Esophagus (tissue), 2 donors: ENCODE results near the gene FSTL5. TPM values are rescaled to one million over a fixed set of nuclear protein-coding genes. Genes with fewer than 3 reads are reported as not detected.

Source experiments
- H3K27ac ChIP-seq, 2 donors: one replicate each; pipeline ENCODE4 v1.5.1; 2013; ENCODE audit warnings: low read depth in 2 of 2, mild to moderate bottlenecking in 2 of 2, inconsistent platforms in 1 of 2, low read length in 1 of 2, moderate library complexity in 1 of 2
- H3K27me3 ChIP-seq, 2 donors: one replicate each; pipeline ENCODE4 v1.6.1; 2013; ENCODE audit warnings: low read length in 2 of 2, control low read depth in 1 of 2, mild to moderate bottlenecking in 1 of 2; ENCODE audit not compliant: insufficient read depth in 2 of 2, control insufficient read depth in 1 of 2
- H3K36me3 ChIP-seq, 2 donors: one replicate each; pipeline ENCODE4 v1.6.1; 2013; ENCODE audit warnings: low read length in 1 of 2; ENCODE audit not compliant: control insufficient read depth in 2 of 2, insufficient read depth in 2 of 2
- H3K4me1 ChIP-seq, 2 donors: one replicate each; pipeline ENCODE4 v1.6.1; 2013; ENCODE audit warnings: low read length in 1 of 2; ENCODE audit not compliant: control insufficient read depth in 2 of 2, insufficient read depth in 2 of 2
- H3K4me3 ChIP-seq, 2 donors: one replicate each; pipeline ENCODE4 v1.5.1; 2013; ENCODE audit warnings: low read length in 2 of 2, mild to moderate bottlenecking in 2 of 2, low read depth in 1 of 2, moderate library complexity in 1 of 2
- H3K9me3 ChIP-seq, 2 donors: one replicate each; pipeline ENCODE4 v1.6.1; 2013; ENCODE audit warnings: mild to moderate bottlenecking in 2 of 2, low read depth in 1 of 2, low read length in 1 of 2, moderate library complexity in 1 of 2; ENCODE audit not compliant: control insufficient read depth in 2 of 2, insufficient read depth in 1 of 2
- WGBS, 2 donors: extraction: QIAGEN DNeasy Blood & Tissue Kit; methylation state at CpG; one replicate each; pipeline ENCODE4 v1.1.7; 2013; 5-methylcytosine and 5-hydroxymethylcytosine counted together
- polyA plus RNA-seq, 2 donors: library from polyadenylated mRNA; stranded (reverse); fragments of 200-250 nt; gene quantifications; one replicate each; pipeline ENCODE4 v1.2.3, GENCODE V29; 2013
- donor health status: healthy with polysubstance abuse.
- donor health status: Bipolar disorder and iron deficiency.

Gene FSTL5
- polyA plus RNA-seq, 2 donors = not detected

- H3K36me3 ChIP-seq = no peaks in the 10 kb centered on the region
- WGBS, 2 donors = 45 to 49% methylated on average over 2 of the region's 2 CpGs
- H3K4me3 ChIP-seq = no peak overlapping the region
These were observed 449.6 kb downstream of the FSTL5 start for GRCh38 chr4:161714022-161714751.

GRCh38 chr4:161704653-161705052, 459.1 kb downstream of the FSTL5 start:
- Histone ChIP-seq H3K36me3 (no peaks in the 10 kb centered on the region), H3K4me3 (no peak overlapping the region), H3K9me3 (no peaks in the 10 kb centered on the region), H3K27me3 (no peaks in the 10 kb centered on the region), H3K4me1 (no peaks in the 10 kb centered on the region), H3K27ac (no peak overlapping the region)
- WGBS, 2 donors = 22 to 25% methylated on average over 3 of the region's 3 CpGs

More at GRCh38 chr4:161714022-161714751, 449.6 kb downstream of the FSTL5 start:
- Histone ChIP-seq H3K27me3 (no peaks in the 10 kb centered on the region), H3K27ac (no peak overlapping the region), H3K4me1 (no peaks in the 10 kb centered on the region), H3K9me3 (no peaks in the 10 kb centered on the region)

GRCh38 chr4:161704040-161704439, 459.8 kb downstream of the FSTL5 start:
- 51 to 55% methylated on average over 4 of the region's 4 CpGs for WGBS, 2 donors
- Histone ChIP-seq H3K4me1 (no peaks in the 10 kb centered on the region), H3K27me3 (no peaks in the 10 kb centered on the region), H3K27ac (no peak overlapping the region), H3K4me3 (no peak overlapping the region), H3K9me3 (no peaks in the 10 kb centered on the region), H3K36me3 (no peaks in the 10 kb centered on the region)

- WGBS, 2 donors = 77 to 80% methylated on average over 4 of the region's 4 CpGs
- Histone ChIP-seq H3K4me1 (no peaks in the 10 kb centered on the region), H3K27ac (no peak overlapping the region), H3K4me3 (no peak overlapping the region), H3K36me3 (no peaks in the 10 kb centered on the region), H3K27me3 (no peaks in the 10 kb centered on the region), H3K9me3 (no peaks in the 10 kb centered on the region)
These were observed 461.5 kb downstream of the FSTL5 start for GRCh38 chr4:161702287-161702686.

- WGBS, 2 donors = 41 to 60% methylated on average over 1 of the region's 1 CpG
- Histone ChIP-seq H3K27ac (no peak overlapping the region), H3K4me3 (no peak overlapping the region), H3K4me1 (no peaks in the 10 kb centered on the region), H3K36me3 (no peaks in the 10 kb centered on the region), H3K9me3 (no peaks in the 10 kb centered on the region), H3K27me3 (no peaks in the 10 kb centered on the region)
These were observed 466.9 kb downstream of the FSTL5 start for GRCh38 chr4:161696944-161697343.

- Histone ChIP-seq H3K27me3 (no peaks in the 10 kb centered on the region), H3K36me3 (no peaks in the 10 kb centered on the region), H3K9me3 (no peaks in the 10 kb centered on the region), H3K27ac (no peak overlapping the region), H3K4me1 (no peaks in the 10 kb centered on the region), H3K4me3 (no peak overlapping the region)
- 15 to 22% methylated on average over 2 of the region's 2 CpGs for WGBS, 2 donors
These were observed 483.7 kb downstream of the FSTL5 start for GRCh38 chr4:161680146-161680545.

GRCh38 chr4:161664740-161665139, 499.1 kb downstream of the FSTL5 start:
- H3K4me3 ChIP-seq = no peak overlapping the region
- no peaks in the 10 kb centered on the region for H3K36me3 ChIP-seq
- WGBS, 2 donors = 91 to 95% methylated on average over 7 of the region's 7 CpGs
- no peak overlapping the region for H3K27ac ChIP-seq
- H3K27me3 ChIP-seq = no peaks in the 10 kb centered on the region
- no peaks in the 10 kb centered on the region for H3K4me1 ChIP-seq
- H3K9me3 ChIP-seq = peaks cover 0 to 2% of the 10 kb centered on the region in 2 donors

- 84 to 94% methylated on average over 6 of the region's 6 CpGs for WGBS, 2 donors
- Histone ChIP-seq H3K27me3 (no peaks in the 10 kb centered on the region), H3K27ac (no peak overlapping the region)
These were observed 500.0 kb downstream of the FSTL5 start for GRCh38 chr4:161663844-161664243.

GRCh38 chr4:161658676-161659075, 505.1 kb downstream of the FSTL5 start:
- WGBS, 2 donors = 81 to 82% methylated on average over 2 of the region's 2 CpGs
- H3K4me1 ChIP-seq = no peaks in the 10 kb centered on the region
- H3K27ac ChIP-seq = no peak overlapping the region
- no peak overlapping the region for H3K4me3 ChIP-seq
- no peaks in the 10 kb centered on the region for H3K36me3 ChIP-seq
- peaks cover 0 to 2% of the 10 kb centered on the region in 2 donors for H3K9me3 ChIP-seq
- H3K27me3 ChIP-seq = no peaks in the 10 kb centered on the region

More at GRCh38 chr4:161663844-161664243, 500.0 kb downstream of the FSTL5 start:
- H3K9me3 ChIP-seq = peaks cover 0 to 2% of the 10 kb centered on the region in 2 donors
- no peak overlapping the region for H3K4me3 ChIP-seq
- no peaks in the 10 kb centered on the region for H3K4me1 ChIP-seq
- no peaks in the 10 kb centered on the region for H3K36me3 ChIP-seq

- Histone ChIP-seq H3K36me3 (no peaks in the 10 kb centered on the region), H3K9me3 (no peaks in the 10 kb centered on the region), H3K4me1 (no peaks in the 10 kb centered on the region), H3K4me3 (no peak overlapping the region), H3K27me3 (no peaks in the 10 kb centered on the region), H3K27ac (no peak overlapping the region)
- WGBS, 2 donors = 73% methylated on average over 3 of the region's 3 CpGs
These were observed 506.2 kb downstream of the FSTL5 start for GRCh38 chr4:161657616-161658015.
